OCI-LY3 (cell line): ENCODE measurements around the gene ACE.

Experiments
- H2AFZ ChIP-seq: fragments of 200-600, 300-600 bp; shearing (Covaris generic); 2 replicates; pipeline ENCODE4 v1.6.0; 2014; ENCODE audit warnings: antibody characterized with exemption, low read depth, low read length
- H3K27ac ChIP-seq: fragments of 200-600, 300-600 bp; sonication (generic); 2 replicates; pipeline ENCODE4 v1.5.1; 2014; ENCODE audit warnings: mild to moderate bottlenecking, low read length, moderate library complexity, mixed read lengths
- H3K27me3 ChIP-seq: fragments of 200-600, 300-600 bp; sonication (generic); 2 replicates; pipeline ENCODE4 v1.6.1; 2014; ENCODE audit warnings: low read depth, low read length, mixed read lengths
- H3K36me3 ChIP-seq: fragments of 200-600, 300-600 bp; sonication (generic); replicated peaks from 2 replicates; pipeline ENCODE3; 2014; ENCODE audit warnings: low read depth, low read length, mixed read lengths
- H3K4me1 ChIP-seq: fragments of 300-600, 200-600 bp; sonication (generic); 2 replicates; pipeline ENCODE4 v1.6.1; 2014; ENCODE audit warnings: low read length, mixed read lengths
- H3K4me2 ChIP-seq: fragments of 200-600, 300-600 bp; sonication (generic); 2 replicates; pipeline ENCODE4 v1.6.1; 2014; ENCODE audit warnings: low read length, mixed read lengths
- H3K4me3 ChIP-seq: fragments of 300-600, 200-600 bp; sonication (generic); 2 replicates; pipeline ENCODE4 v1.5.1; 2014; ENCODE audit warnings: antibody characterized with exemption, mild to moderate bottlenecking, low read length, moderate library complexity
- H3K79me2 ChIP-seq: fragments of 300-600, 200-600 bp; shearing (Covaris generic); 2 replicates; pipeline ENCODE4 v1.6.1; 2014; ENCODE audit warnings: mild to moderate bottlenecking, low read length, mixed read lengths
- H3K9ac ChIP-seq: fragments of 300-600, 200-600 bp; shearing (Covaris generic); 2 replicates; pipeline ENCODE4 v1.6.0; 2014; ENCODE audit warnings: mild to moderate bottlenecking, low read length, moderate library complexity
- H3K9me3 ChIP-seq: fragments of 200-600, 300-600 bp; shearing (Covaris generic); 2 replicates; pipeline ENCODE4 v1.6.1; 2014; ENCODE audit warnings: low read length, mixed read lengths; ENCODE audit not compliant: insufficient read depth
- H4K20me1 ChIP-seq: fragments of 200-600, 300-600 bp; sonication (generic); 2 replicates; pipeline ENCODE4 v1.6.1; 2016; ENCODE audit warnings: low read length, mixed read lengths; ENCODE audit not compliant: insufficient read depth
- CTCF ChIP-seq: fragments of 200-600, 300-600 bp; sonication (generic); IDR thresholded peaks from 2 replicates; pipeline ENCODE4 v1.5.1; 2014; ENCODE audit warnings: antibody characterized with exemption, low read length, low read depth
- EZH2phosphoT487 ChIP-seq: fragments of 200-600 bp; shearing (Covaris generic); IDR thresholded peaks from 2 replicates; pipeline ENCODE4 v1.6.1; 2018; ENCODE audit warnings: antibody characterized with exemption, mixed run types, low read depth

ACE gene

GRCh38 chr17:63497708-63498483 lies 21.0 kb downstream of the ACE start:
- no peak for TF ChIP-seq EZH2phosphoT487
- peak; percentile 38 for TF ChIP-seq CTCF
- no peak overlapping the region; the same call in 1 of the 2 replicates for H2AFZ ChIP-seq
- no peak overlapping the region for H3K27ac ChIP-seq
- H4K20me1 ChIP-seq, result no peaks in the 10 kb centered on the region
- H3K27me3 ChIP-seq, result peaks cover 9% of the 10 kb centered on the region
- H3K9me3 ChIP-seq, result no peaks in the 10 kb centered on the region
- no peaks in the 10 kb centered on the region for H3K79me2 ChIP-seq
- no peaks in the 10 kb centered on the region for H3K36me3 ChIP-seq
- peaks cover 4% of the 10 kb centered on the region for H3K4me1 ChIP-seq
- no peak overlapping the region for H3K9ac ChIP-seq
- H3K4me2 ChIP-seq, result no peak overlapping the region
- H3K4me3 ChIP-seq, result no peak overlapping the region

DNA sequence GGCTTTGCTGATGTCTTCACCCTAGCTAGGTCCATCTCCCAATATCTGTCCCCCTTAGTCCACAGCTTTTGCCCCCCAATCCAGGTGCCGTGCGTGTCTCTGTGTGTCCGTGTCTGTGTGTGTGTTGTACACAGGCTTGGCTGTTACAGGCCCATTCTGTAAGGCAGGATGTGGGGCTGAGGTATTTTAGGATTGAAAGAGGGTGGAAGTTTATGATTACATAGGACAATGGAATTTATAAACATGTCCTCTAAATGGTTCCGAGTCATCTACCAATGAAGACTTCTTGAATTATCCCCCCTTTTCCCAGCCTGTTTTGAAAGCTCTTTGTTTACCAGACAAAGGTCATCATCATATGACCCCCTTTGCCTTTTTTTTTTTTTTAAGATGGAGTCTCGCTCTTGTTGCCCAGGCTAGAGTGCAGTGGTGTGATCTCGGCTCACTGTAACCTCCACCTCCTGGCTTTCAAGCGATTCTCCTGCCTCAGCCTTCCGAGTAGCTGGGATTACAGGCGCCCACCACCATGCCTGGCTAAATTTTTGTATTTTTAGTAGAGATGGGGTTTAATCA lies 21.9 kb downstream of the ACE start:
- Histone ChIP-seq H3K36me3 (no peaks in the 10 kb centered on the region), H3K9ac (no peak overlapping the region), H3K4me2 (no peak overlapping the region), H3K4me3 (no peak overlapping the region), H3K27me3 (peaks cover 13% of the 10 kb centered on the region), H4K20me1 (no peaks in the 10 kb centered on the region), H3K27ac (no peak overlapping the region), H3K4me1 (peaks cover 10% of the 10 kb centered on the region), H2AFZ (no peak overlapping the region), H3K9me3 (no peaks in the 10 kb centered on the region), H3K79me2 (no peaks in the 10 kb centered on the region)
- TF ChIP-seq EZH2phosphoT487 (no peak), CTCF (no peak)

- no peak for TF ChIP-seq CTCF
- TF ChIP-seq EZH2phosphoT487, result no peak
- Histone ChIP-seq H2AFZ (no peak overlapping the region), H3K4me1 (peaks cover 10% of the 10 kb centered on the region), H3K36me3 (no peaks in the 10 kb centered on the region), H3K27me3 (peaks cover 13% of the 10 kb centered on the region), H3K79me2 (no peaks in the 10 kb centered on the region), H3K9ac (no peak overlapping the region), H3K4me2 (no peak overlapping the region), H3K27ac (no peak overlapping the region), H3K9me3 (no peaks in the 10 kb centered on the region), H3K4me3 (no peak overlapping the region), H4K20me1 (no peaks in the 10 kb centered on the region)
Observed at GRCh38 chr17:63500543-63501390, 23.9 kb downstream of the ACE start.

GRCh38 chr17:63503341-63503705 lies 26.5 kb downstream of the ACE start:
- TF ChIP-seq CTCF, result no peak
- no peak for TF ChIP-seq EZH2phosphoT487
- H3K4me2 ChIP-seq, result peak overlapping the region; percentile 47
- H4K20me1 ChIP-seq, result no peaks in the 10 kb centered on the region
- peaks cover 13% of the 10 kb centered on the region for H3K27me3 ChIP-seq
- peaks cover 10% of the 10 kb centered on the region for H3K4me1 ChIP-seq
- no peak overlapping the region for H3K27ac ChIP-seq
- no peaks in the 10 kb centered on the region for H3K36me3 ChIP-seq
- H3K79me2 ChIP-seq, result no peaks in the 10 kb centered on the region
- no peak overlapping the region for H3K9ac ChIP-seq
- H3K9me3 ChIP-seq, result no peaks in the 10 kb centered on the region
- 0 out of 2 replicates have a peak overlapping the region, but pooled peaks have one; percentile 2 for H3K4me3 ChIP-seq
- no peak overlapping the region for H2AFZ ChIP-seq
